Natural killer cell (primary cell): Measurements from ENCODE around the gene CLIC6. TPM values are rescaled to one million over a fixed set of nuclear protein-coding genes. Genes with fewer than 3 reads are reported as not detected.

ENCODE experiments used
- ATAC-seq, 3 donors: fragments of 150-1000 bp in 2 of 3; fragments of 200-7000 bp in 1 of 3; cut with Tn5 transposase; 1 replicate in 1 of 3; 2 replicates in 2 of 3; pipeline ENCODE4 v1.10.0; 2021; ENCODE audit warnings: mild to moderate bottlenecking in 2 of 3, moderate library complexity in 2 of 3
- DNase-seq, 2 donors: peaks; one replicate each; pipeline versions ENCODE4 v3.0.0 to v3.0.0-alpha.2; 2013 to 2021; ENCODE audit warnings: mixed read lengths in 1 of 2
- H3K27ac ChIP-seq: one replicate; pipeline ENCODE4 v1.5.1; 2013; ENCODE audit warnings: mild to moderate bottlenecking, low read length
- H3K27me3 ChIP-seq: one replicate; pipeline ENCODE4 v1.6.1; 2013; ENCODE audit warnings: low read length; ENCODE audit not compliant: control insufficient read depth, insufficient read depth
- H3K36me3 ChIP-seq: one replicate; pipeline ENCODE4 v1.6.1; 2013; ENCODE audit warnings: low read length; ENCODE audit not compliant: control insufficient read depth, insufficient read depth
- H3K4me1 ChIP-seq: one replicate; pipeline ENCODE4 v1.6.1; 2013; ENCODE audit warnings: low read length; ENCODE audit not compliant: control insufficient read depth, insufficient read depth
- H3K4me3 ChIP-seq: one replicate; pipeline ENCODE4 v1.5.1; 2013; ENCODE audit warnings: low read length
- H3K9me3 ChIP-seq: one replicate; pipeline ENCODE4 v1.6.1; 2013; ENCODE audit warnings: low read length; ENCODE audit not compliant: control insufficient read depth, insufficient read depth
- H3K27ac Mint-ChIP-seq, 2 donors: one replicate each; pipeline ENCODE4 v1.8.0; 2022; ENCODE audit warnings: mild to moderate bottlenecking in 2 of 2, mixed read lengths in 2 of 2, moderate library complexity in 1 of 2
- H3K27me3 Mint-ChIP-seq, 2 donors: one replicate each; pipeline ENCODE4 v1.8.0; 2022; ENCODE audit warnings: low read depth in 2 of 2, mixed read lengths in 2 of 2
- H3K36me3 Mint-ChIP-seq: one replicate; pipeline ENCODE4 v1.8.0; 2022; ENCODE audit warnings: mixed read lengths
- H3K4me1 Mint-ChIP-seq, 2 donors: one replicate each; pipeline ENCODE4 v1.8.0; 2022; ENCODE audit warnings: mixed read lengths in 2 of 2
- H3K4me3 Mint-ChIP-seq: one replicate; pipeline ENCODE4 v1.8.0; 2022; ENCODE audit warnings: mild to moderate bottlenecking, moderate library complexity, mixed read lengths
- H3K9me3 Mint-ChIP-seq, 2 donors: one replicate each; pipeline ENCODE4 v1.8.0; 2022; ENCODE audit warnings: mixed read lengths in 2 of 2
- WGBS: methylation state at CpG from one replicate; pipeline ENCODE4 v1.1.7; 2013; ENCODE audit warnings: missing lambda C conversion rate; ENCODE audit not compliant: insufficient coverage; 5-methylcytosine and 5-hydroxymethylcytosine counted together
- intact Hi-C: fragments of 100-400 bp; cut with micrococcal nuclease; formaldehyde crosslinking; loops from one replicate; pipeline ENCODE4 v1.14.2; 2022
- total RNA-seq, 4 donors: library from RNA; stranded (reverse); fragments of 120-200 nt in 1 of 4; gene quantifications; one replicate each; pipeline versions ENCODE4 v1.2.3 to v1.2.4, GENCODE V29; 2013 to 2022
- TF ChIP-seq, protein P1 (sequence below): fragments of 200-600 bp; IDR thresholded peaks from one replicate; pipeline ENCODE4 v1.8.0; 2022; ENCODE audit warnings: antibody characterized with exemption

The CLIC6 gene
- total RNA-seq, 3 donors from 2014 or later (not counting 1 experiment from before 2014, with no cell fraction given), result not detected

DNA sequence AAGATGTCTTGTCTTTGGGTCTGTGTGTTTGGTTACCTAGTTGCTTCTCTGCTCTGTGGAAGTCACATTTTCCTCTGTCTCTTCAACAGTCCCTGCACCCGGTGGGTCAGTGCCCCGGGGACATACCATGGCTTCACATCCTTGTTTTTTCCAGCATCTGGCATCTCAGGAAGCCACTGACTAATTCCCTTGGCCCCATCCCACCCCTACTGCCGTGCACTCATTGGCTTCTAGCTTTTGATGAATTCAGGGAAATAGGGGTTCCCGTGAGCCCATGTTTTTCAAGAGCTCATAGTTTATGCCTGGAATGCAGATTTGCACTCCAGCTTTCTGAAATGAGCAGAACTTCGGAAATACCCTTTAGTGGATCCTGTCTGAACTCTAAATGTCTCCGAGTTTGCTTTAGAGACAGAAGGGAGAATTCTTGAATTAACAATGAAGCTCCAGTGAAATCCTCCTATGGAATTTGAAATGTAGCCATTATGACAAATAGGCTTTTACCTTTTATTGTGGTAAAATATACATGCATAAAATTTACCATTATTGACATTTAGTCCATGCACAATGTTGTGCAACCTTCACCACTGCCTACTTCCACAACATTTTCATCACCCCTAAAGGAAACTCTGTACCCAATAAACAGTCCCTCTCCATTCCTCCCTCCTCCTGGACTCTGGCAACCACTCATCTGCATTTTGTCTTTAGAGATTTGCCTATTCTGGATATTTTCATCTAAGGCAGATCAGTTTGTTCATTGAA lies 67.5 kb downstream of the CLIC6 start:
- TF ChIP-seq, protein P1, sequence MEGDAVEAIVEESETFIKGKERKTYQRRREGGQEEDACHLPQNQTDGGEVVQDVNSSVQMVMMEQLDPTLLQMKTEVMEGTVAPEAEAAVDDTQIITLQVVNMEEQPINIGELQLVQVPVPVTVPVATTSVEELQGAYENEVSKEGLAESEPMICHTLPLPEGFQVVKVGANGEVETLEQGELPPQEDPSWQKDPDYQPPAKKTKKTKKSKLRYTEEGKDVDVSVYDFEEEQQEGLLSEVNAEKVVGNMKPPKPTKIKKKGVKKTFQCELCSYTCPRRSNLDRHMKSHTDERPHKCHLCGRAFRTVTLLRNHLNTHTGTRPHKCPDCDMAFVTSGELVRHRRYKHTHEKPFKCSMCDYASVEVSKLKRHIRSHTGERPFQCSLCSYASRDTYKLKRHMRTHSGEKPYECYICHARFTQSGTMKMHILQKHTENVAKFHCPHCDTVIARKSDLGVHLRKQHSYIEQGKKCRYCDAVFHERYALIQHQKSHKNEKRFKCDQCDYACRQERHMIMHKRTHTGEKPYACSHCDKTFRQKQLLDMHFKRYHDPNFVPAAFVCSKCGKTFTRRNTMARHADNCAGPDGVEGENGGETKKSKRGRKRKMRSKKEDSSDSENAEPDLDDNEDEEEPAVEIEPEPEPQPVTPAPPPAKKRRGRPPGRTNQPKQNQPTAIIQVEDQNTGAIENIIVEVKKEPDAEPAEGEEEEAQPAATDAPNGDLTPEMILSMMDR, result no peak
- H3K9me3 Mint-ChIP-seq, result no peaks in the 10 kb centered on the region
- no peak overlapping the region for H3K27ac Mint-ChIP-seq

DNA sequence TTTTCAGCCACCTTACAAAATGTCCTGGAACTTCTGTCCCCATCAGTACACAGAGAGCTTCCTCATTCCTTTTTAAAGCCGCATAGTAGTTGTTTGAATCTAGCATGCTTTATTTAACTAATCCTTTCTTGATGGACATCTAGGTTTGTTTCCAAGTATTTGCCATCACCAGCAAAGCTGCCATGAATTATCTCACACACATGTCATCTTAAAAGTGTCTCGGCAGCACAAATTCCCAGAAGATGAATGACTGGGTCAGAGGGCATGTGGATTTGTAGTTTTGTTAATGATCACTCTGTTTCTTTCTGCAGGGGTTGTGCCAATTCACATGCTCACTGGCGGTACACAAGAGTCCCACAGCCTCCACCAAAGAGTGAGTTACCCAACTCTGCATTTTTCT lies 68.3 kb downstream of the CLIC6 start:
- TF ChIP-seq, protein P1, result no peak
- Histone ChIP-seq H3K4me3 (no peak overlapping the region), H3K4me1 (no peaks in the 10 kb centered on the region), H3K36me3 (no peaks in the 10 kb centered on the region), H3K27ac (no peak overlapping the region), H3K27me3 (peaks cover 3% of the 10 kb centered on the region), H3K9me3 (no peaks in the 10 kb centered on the region)
- H3K4me3 Mint-ChIP-seq, result no peak overlapping the region
- H3K27ac Mint-ChIP-seq, result no peak overlapping the region
- H3K4me1 Mint-ChIP-seq, result no peaks in the 10 kb centered on the region
- intact Hi-C loops, result no loop called here
- DNase-seq (no peak), ATAC-seq (no peak)
- H3K36me3 Mint-ChIP-seq, result no peaks in the 10 kb centered on the region
- 100% methylated on average over 1 of the region's 3 CpGs for WGBS
- H3K9me3 Mint-ChIP-seq, result no peaks in the 10 kb centered on the region
- H3K27me3 Mint-ChIP-seq, result peaks cover 27 to 38% of the 10 kb centered on the region in 2 donors

More for the DNA sequence above, 67.5 kb downstream of the CLIC6 start:
- Mint-ChIP-seq H3K4me1 (no peaks in the 10 kb centered on the region), H3K4me3 (no peak overlapping the region), H3K27me3 (peaks cover 29 to 38% of the 10 kb centered on the region in 2 donors), H3K36me3 (no peaks in the 10 kb centered on the region)
- ATAC-seq (no peak), DNase-seq (no peak)
- intact Hi-C loops, result no loop called here
- H3K36me3 ChIP-seq, result no peaks in the 10 kb centered on the region
- peaks cover 3% of the 10 kb centered on the region for H3K27me3 ChIP-seq
- H3K4me1 ChIP-seq, result no peaks in the 10 kb centered on the region
- H3K4me3 ChIP-seq, result no peak overlapping the region
- H3K27ac ChIP-seq, result no peak overlapping the region
- 91% methylated on average over 6 of the region's 6 CpGs for WGBS
- H3K9me3 ChIP-seq, result no peaks in the 10 kb centered on the region

DNA sequence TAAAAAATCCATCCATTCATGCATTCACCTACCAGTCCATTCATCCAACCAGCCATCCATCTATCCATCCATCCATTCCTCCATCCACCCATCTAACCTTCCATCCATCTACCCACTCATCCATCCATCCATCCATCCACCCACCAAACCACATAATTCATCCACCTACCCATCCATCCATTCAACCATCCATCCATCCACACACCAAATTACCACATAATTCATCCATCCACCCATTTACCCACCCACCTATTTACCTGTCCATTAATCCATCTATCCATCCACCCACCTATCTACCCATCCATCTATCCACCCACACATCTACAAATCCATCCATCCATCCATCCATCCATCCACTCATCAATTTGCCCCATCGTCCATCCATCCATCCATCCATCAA lies 71.4 kb downstream of the CLIC6 start:
- no peak overlapping the region for H3K4me3 ChIP-seq
- Mint-ChIP-seq H3K4me1 (peaks cover under 1% of the 10 kb centered on the region in 2 donors), H3K9me3 (no peaks in the 10 kb centered on the region), H3K36me3 (no peaks in the 10 kb centered on the region), H3K4me3 (no peak overlapping the region), H3K27ac (no peak overlapping the region), H3K27me3 (peaks cover 32 to 47% of the 10 kb centered on the region in 2 donors)
- WGBS, result 75% methylated on average over 1 of the region's 1 CpG
- H3K27ac ChIP-seq, result no peak overlapping the region
- H3K36me3 ChIP-seq, result no peaks in the 10 kb centered on the region
- DNase-seq, result no peak
- no peaks in the 10 kb centered on the region for H3K9me3 ChIP-seq
- TF ChIP-seq, protein P1, result no peak
- H3K4me1 ChIP-seq, result no peaks in the 10 kb centered on the region
- intact Hi-C loops, result loop anchor here (10.0 kb wide), 1 partner anchor 875 kb away; no protein-coding TSS in a partner anchor
- ATAC-seq, result no peak
- H3K27me3 ChIP-seq, result peaks cover 3% of the 10 kb centered on the region
